NCI-H1930 (cell line): ENCODE measurements around the gene RNF126.

ENCODE experiments used
- DNase-seq, 2 experiments: peaks; one replicate each; lab custom pipeline; 2025; lab: John Stamatoyannopoulos, UW

Gene RNF126

GRCh38 chr19:663682-664117 lies 686 bp upstream of the RNF126 start:
- DNase-seq, result no peak

- no peak for DNase-seq
Observed at GRCh38 chr19:662207-662961, 630 bp downstream of the RNF126 start.

GRCh38 chr19:661427-662196 lies 1.4 kb downstream of the RNF126 start:
- DNase-seq, result no peak

- no peak for DNase-seq
Observed at GRCh38 chr19:660793-661426, 2.1 kb downstream of the RNF126 start.

- no peak for DNase-seq
Observed at GRCh38 chr19:658916-659839, 3.8 kb downstream of the RNF126 start.

GRCh38 chr19:658059-658839 lies 4.8 kb downstream of the RNF126 start:
- DNase-seq, result no peak

- DNase-seq, result no peak
Observed at GRCh38 chr19:657611-658010, 5.4 kb downstream of the RNF126 start.

- DNase-seq, result no peak
Observed at GRCh38 chr19:656751-657559, 6.1 kb downstream of the RNF126 start.

- DNase-seq, result no peak
Observed at GRCh38 chr19:655691-656090, 7.3 kb downstream of the RNF126 start.

GRCh38 chr19:653425-653824 lies 9.6 kb downstream of the RNF126 start:
- no peak for DNase-seq

- no peak for DNase-seq
Observed at GRCh38 chr19:652467-653389, 10.3 kb downstream of the RNF126 start.

- DNase-seq, result no peak
Observed at GRCh38 chr19:651991-652390, 11.0 kb downstream of the RNF126 start.

- no peak for DNase-seq
Observed at GRCh38 chr19:651114-651818, 11.7 kb downstream of the RNF126 start.

GRCh38 chr19:650121-650520 lies 12.9 kb downstream of the RNF126 start:
- no peak for DNase-seq

GRCh38 chr19:648904-649801 lies 13.9 kb downstream of the RNF126 start:
- no peak for DNase-seq

- DNase-seq, result no peak
Observed at GRCh38 chr19:648305-648704, 14.7 kb downstream of the RNF126 start.

GRCh38 chr19:647566-648284 lies 15.3 kb downstream of the RNF126 start:
- DNase-seq, result no peak
